Measurements from ENCODE around the gene TSKU. TPM values are rescaled to one million over a fixed set of nuclear protein-coding genes. Genes with fewer than 3 reads are reported as not detected.

The TSKU gene
- total and polyA plus RNA-seq, 9 of the 15 experiments (the other 6 are each of a cell fraction or from before 2014, with no cell fraction given) = 0.60 to 11.9 (median 8.4) TPM

- H3K4me2 ChIP-seq (ENCODE audit: insufficient read depth, low read length) = no peak overlapping the region
These were observed 19.4 kb upstream of the TSKU start for GRCh38 chr11:76763573-76764346.

More at GRCh38 chr11:76763573-76764346, 19.4 kb upstream of the TSKU start:
- H3K4me3 ChIP-seq = no peak overlapping the region
- WGBS (ENCODE audit: insufficient coverage, low coverage, missing lambda C conversion rate) = 23% methylated on average over 5 of the region's 5 CpGs
- POLR2A ChIA-PET = interaction anchor here (0.6 to 1.1 kb wide), 2 partner anchors 11 to 21 kb away, joined by 3 read pairs; no protein-coding TSS in a partner anchor
- DNase-seq (ENCODE audit: extremely low read depth in 1 of 4, low spot score in 3 of 4) (no peak), ATAC-seq (no peak), FAIRE-seq (peak; percentile 32)
- H3K9me3 ChIP-seq (replicated peaks; ENCODE audit: control insufficient read depth, insufficient read depth, low read depth, low read length) = no peaks in the 10 kb centered on the region
- intact Hi-C loops (cut with micrococcal nuclease) (no loop called here), in situ Hi-C loops (cut with MboI) (no loop called here)
- BruUV-seq (replicated peaks) = no TSS peak
- no peak for TF ChIP-seq KLF6 (CRISPR knock-in tag; IDR thresholded peaks at IDR 0.05; ENCODE audit: borderline replicate concordance)
- TF ChIP-seq NONO (IDR thresholded peaks at IDR 0.05; ENCODE audit: low read depth in 2 of 2, low read length in 1 of 2) = no peak
- TF ChIP-seq, protein P1, sequence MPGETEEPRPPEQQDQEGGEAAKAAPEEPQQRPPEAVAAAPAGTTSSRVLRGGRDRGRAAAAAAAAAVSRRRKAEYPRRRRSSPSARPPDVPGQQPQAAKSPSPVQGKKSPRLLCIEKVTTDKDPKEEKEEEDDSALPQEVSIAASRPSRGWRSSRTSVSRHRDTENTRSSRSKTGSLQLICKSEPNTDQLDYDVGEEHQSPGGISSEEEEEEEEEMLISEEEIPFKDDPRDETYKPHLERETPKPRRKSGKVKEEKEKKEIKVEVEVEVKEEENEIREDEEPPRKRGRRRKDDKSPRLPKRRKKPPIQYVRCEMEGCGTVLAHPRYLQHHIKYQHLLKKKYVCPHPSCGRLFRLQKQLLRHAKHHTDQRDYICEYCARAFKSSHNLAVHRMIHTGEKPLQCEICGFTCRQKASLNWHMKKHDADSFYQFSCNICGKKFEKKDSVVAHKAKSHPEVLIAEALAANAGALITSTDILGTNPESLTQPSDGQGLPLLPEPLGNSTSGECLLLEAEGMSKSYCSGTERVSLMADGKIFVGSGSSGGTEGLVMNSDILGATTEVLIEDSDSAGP (CRISPR knock-in tag; IDR thresholded peaks at IDR 0.05) = no peak
- TF ChIP-seq ZNF384 (IDR thresholded peaks at IDR 0.05; ENCODE audit: low read depth, low read length) = no peak
- peaks cover 0 to 14% of the 10 kb centered on the region in 2 experiments; a peak in 4 of 5 replicates for H3K4me1 ChIP-seq (replicated peaks in 1 of 2; ENCODE audit: control insufficient read depth in 2 of 2, insufficient read depth in 2 of 2, low read length in 2 of 2)
- H3K79me2 ChIP-seq (ENCODE audit: control insufficient read depth, insufficient read depth, low read length) = no peaks in the 10 kb centered on the region
- no peaks in the 10 kb centered on the region for H3K36me3 ChIP-seq (ENCODE audit: control insufficient read depth, insufficient read depth, low read length)
- peaks cover 3% of the 10 kb centered on the region for H3K9me1 ChIP-seq (ENCODE audit: control insufficient read depth, insufficient read depth, low read length)
- CTCF ChIA-PET (ENCODE audit: low intra/inter-chr PET ratio) = no interaction called here
- H3K27ac ChIP-seq (ENCODE audit: extremely low read depth, low read depth, low read length) = no peak overlapping the region
- peak overlapping the region in 1 of 2 experiments; percentile 54; a peak in 1 of 4 replicates for H3K9ac ChIP-seq (ENCODE audit: insufficient read depth in 1 of 2, low read depth in 2 of 2, low read length in 2 of 2)
- H3K27me3 ChIP-seq (ENCODE audit: control insufficient read depth in 2 of 2, insufficient read depth in 2 of 2, low read length in 2 of 2) = no peaks in the 10 kb centered on the region
- H4K20me1 ChIP-seq (replicated peaks; ENCODE audit: control insufficient read depth, insufficient read depth, low read length) = no peaks in the 10 kb centered on the region
- peak overlapping the region; percentile 56 for H2AFZ ChIP-seq (ENCODE audit: low read depth, low read length)

Data from K562 (cell line).